Activated CD4-positive, alpha-beta T cell treated with anti-CD3 and anti-CD28 coated beads, Interleukin-2, amount 50 U/mL, for 1 hour (primary cell): ENCODE results near the gene GRIA4.

Experiments
- DNase-seq: peaks from one replicate; pipeline ENCODE4 v3.0.0-alpha.2; 2020

Gene GRIA4

DNA sequence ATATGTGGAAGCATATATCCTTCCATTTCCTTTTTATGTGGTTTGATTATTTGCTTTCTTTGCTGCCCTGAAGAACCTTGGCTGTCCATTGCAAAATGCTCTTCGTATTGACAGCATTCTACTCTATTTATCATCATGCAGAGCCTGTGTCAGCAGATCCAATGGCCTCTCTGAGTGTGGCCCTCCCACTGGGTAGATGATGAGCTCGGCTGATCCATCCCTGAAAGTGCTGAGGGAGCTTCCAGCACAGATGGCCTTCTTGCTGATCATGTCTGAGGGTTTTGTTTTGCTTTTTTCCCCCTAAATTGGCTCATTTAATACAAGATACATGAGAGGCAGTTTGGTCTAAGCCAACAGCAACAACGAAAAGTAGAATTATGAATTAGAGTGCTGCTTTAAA is 181.0 kb downstream of the GRIA4 start:
- DNase-seq = no peak

DNA sequence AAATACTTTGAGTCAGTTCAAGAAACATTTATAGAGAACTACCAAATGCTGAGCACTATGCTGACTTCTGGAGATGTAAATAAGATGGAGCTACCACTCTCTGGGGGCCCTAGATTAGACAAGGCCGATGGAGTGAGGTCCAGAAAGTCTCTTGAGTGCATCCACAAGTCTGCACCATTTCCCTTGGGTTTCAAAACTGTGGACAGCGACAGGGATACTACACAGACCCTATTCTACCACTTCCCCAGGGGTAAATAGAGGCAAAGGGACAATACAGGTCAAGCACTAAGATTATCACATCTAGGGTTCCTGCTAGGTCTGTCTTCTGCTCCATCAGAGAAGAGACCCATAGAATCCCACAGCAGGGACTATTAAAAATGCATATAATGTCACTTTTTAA is 183.2 kb downstream of the GRIA4 start:
- no peak for DNase-seq

DNA sequence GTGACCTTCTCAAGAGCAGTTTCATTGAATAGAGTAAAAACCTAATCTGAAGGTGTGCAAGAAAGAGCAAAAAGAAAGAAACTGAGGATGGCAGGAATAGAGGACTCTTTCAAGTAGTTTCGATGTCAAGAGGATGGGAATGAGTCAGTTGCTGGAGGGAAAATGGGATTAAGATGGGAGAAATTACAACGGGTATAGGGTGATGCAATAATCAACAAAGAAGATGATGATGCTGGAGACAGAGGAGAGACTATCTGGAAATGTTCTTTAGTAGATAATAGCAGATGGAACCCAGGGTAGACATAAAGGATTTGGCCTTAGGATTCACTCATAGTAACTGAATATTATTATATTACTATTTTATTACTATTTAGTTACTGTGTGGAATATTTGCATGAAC is 189.4 kb downstream of the GRIA4 start:
- no peak for DNase-seq

DNA sequence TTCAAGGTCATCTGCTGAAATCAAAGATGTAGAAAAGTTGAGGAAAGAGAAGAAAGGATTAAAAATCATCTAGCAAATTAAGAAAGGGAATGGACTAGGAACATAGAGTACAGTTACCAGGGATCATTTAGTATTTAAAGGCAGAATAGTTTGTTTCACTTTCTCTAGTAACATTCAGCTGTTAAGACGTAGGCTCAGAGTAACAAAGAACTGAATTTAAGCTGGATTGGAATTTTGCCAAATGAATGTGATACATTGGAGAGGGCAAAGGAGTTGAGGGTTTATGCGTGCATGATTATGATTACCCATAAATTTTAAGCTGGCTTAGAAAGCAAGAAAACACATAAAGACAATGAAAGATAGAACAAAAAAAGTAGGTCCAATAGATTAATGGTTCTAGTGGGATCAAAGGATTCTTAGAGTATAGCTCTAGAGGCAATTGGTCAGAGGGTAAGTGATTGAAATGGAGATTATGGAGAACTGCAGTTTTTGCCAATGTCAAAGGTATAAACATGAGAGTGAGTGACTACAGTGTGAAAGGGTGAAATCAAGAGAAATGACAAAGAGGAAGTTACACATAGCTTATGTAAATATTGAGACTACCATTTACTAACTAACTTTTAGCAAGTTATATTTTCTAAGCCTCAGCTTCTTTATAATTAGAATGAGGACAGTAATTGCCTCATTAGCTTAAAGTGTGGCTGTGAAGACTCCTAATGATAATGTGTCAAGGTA is 190.0 kb downstream of the GRIA4 start:
- DNase-seq = no peak

DNA sequence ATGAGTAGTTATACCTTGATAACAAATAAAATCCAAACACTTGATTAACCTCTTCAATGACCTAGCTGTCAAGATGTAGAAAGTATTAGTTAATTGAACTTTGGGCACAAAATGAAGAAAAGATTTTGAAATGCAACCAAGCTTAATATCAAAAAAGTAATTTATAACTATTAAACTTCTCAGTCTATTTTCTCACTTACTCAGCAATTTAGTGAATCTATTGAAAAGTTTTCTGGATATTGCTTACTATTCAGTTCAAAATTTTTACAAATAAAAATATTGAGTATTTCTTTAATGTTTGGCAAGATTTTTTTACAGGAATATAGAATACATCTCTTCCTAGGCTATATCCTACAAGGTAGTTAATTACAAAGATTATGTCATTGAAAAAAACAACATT is 192.5 kb downstream of the GRIA4 start:
- DNase-seq = no peak

DNA sequence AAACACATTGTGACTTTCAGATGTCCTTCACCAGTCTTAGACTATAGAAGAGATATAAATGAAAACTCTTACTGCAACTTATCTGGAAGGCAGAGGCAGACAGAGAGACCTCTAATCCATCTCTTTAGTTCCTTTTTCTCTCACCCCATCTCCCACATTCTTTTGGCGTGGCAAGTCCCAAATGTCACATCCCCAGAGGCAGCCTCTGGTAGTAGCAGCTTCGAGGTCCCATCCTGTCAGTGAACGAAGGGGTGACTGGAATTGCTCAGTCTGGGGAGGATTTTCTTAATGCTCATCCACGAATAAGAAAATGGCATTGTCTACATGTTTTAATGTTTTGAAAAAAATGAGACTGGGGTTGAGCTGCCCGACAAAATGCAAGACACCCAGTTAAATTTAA is 201.4 kb downstream of the GRIA4 start:
- no peak for DNase-seq

DNA sequence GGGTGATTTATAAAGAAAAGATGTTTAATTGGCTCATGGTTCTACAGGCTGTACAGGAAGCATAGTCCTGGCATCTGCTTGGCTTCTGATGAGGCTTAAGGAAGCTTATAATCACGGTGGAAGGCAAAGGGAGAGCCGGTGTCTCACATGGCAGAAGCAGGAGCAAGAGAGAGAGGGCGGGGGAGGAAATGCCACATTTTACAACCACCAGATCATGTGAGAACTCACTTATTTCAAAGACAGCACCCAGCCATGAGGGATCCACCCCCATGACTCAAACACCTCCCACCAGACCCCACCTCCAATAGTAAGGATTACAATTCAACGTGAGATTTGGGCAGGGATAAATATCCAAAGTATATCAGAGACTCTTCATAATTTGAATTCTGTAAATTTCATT is 211.5 kb downstream of the GRIA4 start:
- no peak for DNase-seq

DNA sequence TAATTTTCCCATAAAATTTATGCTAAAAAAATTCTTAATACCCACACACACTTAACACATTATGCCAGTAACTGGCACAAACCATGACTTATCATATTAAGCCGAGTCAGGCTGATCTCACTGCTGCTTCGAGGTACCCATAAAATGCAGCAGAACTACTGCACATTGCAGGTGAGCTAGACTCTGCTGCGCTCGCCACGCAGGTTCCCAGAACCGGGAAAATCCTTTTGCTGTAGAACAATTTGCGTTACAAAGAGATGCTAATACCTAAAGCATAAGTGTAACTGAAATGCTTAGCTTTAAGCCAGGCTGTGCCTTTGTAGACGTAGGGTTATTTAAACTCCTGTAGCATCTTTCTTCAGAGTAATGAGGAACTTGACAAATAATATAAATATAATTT is 211.9 kb downstream of the GRIA4 start:
- DNase-seq = no peak

DNA sequence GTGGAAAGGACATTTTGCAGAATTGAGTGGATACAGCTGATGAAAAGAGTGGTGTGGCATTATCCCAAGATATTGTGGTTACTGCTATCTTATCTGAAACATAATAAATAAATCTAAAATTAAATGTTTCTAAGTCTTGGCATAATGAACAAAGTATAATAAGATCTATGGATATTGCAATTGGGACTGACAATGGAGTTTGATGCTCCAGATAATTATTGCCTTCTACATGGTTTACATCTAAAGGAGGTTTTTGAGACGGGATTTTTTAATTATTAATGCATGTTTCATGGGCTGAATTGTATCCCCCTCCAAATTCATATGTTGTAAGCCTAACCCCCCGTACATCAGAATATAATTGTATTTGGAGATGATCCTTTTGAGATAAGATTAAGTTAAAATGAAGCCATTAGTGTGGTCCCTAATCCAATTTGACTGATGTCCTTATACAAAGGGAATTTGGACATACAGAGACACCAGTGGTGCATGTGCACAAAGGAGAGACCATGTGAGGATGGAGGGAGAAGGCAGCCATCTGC is 213.7 kb downstream of the GRIA4 start:
- no peak for DNase-seq

DNA sequence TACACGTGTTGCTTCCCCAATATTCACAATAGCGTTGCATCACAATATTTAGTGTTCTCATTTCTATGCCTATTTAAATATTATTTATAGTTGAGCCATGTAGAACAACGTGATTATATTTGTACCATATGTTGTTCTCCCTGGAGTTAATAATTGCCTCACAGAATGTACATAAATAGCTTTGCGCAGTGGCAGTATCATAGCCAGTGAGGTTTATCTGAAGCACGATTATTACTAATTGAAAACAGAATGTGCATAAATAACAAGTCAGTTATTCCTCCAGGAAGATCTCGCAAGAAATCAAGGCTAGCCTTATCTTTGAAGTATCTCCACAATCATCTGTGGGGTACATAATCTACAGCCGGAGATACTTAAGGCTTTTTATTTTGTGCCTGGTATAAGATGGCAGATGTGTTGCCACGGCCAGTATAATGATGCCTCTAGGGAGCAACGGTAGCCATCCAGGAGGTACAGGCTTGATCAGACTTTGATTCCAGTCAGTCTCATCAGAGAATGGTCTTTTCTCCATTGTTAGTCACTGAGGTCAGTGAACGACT is 214.7 kb downstream of the GRIA4 start:
- DNase-seq = no peak

DNA sequence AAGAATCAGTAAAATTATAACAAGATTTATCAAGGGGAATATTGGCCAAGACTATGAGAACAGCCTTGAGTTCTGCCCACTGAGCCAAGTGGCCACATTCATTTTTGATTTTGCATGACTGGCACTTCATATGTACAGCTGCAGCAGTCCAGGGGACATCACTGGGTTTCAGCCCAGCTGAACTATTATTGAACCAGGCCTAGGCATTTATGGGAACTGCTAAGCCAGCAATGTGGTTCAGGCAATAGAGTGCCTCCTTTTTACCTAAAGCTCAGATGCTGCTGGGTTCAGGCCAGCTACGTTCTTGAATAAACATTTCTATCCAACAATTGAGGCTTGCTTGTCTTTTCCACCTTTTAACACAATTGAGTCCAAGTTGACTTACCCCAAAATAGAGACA is 215.3 kb downstream of the GRIA4 start:
- no peak for DNase-seq

DNA sequence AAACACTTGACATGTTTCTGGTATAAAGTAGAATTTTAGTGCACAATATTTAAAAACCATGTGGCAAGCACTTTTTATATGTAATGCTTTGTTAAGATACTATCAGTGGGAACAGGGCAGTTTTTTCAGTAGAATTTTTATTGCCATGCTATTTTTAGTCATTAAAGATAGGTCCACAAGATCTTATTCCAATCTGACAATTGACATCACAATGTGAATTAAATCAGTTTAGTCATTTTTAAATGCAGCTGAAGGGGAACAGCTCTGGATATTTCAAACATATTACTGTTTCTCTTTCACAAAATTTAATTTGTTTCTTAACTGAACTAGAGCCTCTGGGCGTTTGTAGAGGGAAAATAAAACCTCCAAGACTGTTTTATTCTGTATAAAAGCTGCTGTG is 218.0 kb downstream of the GRIA4 start:
- no peak for DNase-seq

DNA sequence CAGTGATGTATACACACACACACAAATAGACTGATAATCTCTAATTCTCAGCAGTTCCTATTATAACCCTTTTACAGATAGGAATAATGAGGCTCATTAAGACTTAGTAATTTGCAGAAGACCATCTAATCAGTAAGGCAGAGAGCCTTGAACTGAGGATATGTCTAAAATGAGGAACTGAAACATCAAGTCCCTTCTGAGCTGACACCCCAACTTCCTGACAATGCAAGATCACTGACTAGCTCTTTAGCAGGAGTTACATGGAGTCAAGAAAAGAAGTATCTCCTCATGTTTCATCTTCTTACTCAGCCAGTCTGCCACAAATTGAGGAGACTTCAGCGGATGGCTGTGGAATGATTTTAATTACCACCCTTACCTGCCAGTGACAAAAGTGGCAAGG is 219.2 kb downstream of the GRIA4 start:
- no peak for DNase-seq

DNA sequence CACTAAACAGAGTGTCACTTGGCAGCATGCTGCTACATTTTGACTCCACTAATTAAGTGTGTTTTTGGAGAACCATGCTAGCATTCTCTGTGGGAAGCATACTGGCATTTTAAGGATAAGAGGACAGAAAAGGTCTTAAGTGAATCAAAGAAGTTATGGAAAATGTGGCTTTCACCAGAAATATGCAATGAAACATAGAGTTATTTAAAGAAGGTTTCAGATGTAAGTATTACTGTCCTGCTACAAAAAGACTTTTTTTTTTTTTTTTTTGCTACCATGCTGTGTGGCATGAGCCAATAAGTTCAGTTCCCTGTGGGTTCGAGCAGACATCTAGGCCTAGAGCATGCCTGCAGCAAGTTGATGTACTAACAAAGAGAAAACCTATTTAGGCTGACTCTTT is 224.6 kb downstream of the GRIA4 start:
- no peak for DNase-seq

DNA sequence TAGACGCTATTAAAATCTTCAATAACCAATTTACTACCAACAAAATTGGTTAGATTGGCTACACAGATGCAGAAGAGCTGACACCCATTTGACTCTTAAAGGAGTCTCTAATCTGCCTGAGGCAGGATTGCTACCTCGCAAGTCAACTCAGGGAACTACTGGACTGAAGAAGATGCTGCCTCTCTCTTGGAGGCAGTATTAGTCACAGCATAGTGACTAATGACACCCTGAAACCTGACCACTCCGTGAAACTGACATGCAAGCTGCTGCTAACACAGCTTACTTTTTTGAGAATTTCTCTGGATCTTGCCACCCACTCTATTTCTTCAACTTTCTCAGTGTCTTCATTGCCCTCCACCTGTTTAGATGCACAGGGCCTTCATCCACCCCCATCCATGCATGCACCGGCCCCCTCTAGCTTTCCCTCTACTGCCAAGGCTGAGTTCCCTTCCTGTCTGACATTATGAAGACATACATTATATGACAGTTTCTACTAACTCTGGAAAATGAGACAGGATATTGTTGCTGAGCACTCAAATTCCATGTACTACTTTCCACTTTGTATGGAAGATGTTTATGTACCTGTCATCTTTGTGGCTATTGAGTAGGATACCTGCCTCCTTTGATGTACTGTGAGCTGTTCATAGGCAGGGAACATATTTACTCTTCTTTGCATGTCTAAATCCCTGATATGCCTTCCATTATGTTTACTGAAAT is 229.0 kb downstream of the GRIA4 start:
- DNase-seq = no peak

DNA sequence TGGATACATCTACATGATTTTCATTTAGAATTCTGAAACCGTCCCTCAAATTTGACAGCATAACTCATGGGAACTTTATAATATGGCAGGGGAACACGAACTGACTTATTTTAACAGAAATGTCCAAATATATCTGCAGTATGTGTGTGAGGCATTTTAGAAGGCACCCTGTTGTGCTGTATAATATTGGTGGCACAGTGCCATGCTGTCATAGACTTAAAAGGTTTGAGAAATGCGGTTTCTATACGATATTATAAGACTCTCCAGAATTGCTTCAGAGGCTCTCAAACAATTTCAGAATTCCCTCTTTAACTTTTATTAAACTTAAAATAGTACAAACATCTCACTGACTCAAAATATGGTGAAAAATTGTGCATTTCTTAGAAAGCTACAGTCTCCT is 230.5 kb downstream of the GRIA4 start:
- DNase-seq = no peak

DNA sequence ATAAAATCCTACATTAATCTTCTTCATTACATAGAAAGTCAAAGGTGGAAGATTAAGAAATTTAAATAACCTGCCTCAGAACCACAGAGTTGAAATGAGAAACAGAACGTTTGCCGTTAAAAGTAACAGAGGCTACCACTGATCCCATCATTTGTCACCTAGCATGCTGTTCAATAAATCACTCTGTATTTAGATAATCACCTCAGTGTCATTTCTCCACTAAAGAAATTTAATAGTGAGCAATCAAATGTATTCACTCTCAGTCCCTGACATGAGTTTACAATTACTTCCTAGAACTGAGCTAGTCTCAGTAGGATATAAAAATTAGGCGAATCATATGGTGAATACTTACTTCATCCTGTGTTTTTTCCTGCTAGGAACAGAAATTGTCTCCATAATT is 242.5 kb downstream of the GRIA4 start:
- no peak for DNase-seq

DNA sequence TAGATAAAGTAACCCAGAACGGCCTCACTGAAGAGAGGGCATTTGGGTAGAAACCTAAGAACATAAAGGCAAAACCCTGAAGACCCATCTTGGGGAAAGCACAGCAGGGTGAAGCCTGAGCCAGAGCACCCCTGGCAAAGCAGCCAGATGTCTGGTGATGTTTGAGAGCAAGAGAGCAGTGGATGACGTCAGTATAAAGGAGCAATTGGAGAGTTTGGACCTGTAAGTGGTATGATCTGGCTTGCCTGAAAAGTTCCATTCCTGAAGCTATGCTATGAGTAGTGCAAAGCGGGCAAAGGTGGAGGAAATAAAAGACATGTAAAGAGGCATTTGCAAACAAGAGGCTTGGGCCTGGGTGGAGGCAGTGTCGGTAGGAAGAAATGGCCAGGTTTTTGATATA is 244.4 kb downstream of the GRIA4 start:
- no peak for DNase-seq

DNA sequence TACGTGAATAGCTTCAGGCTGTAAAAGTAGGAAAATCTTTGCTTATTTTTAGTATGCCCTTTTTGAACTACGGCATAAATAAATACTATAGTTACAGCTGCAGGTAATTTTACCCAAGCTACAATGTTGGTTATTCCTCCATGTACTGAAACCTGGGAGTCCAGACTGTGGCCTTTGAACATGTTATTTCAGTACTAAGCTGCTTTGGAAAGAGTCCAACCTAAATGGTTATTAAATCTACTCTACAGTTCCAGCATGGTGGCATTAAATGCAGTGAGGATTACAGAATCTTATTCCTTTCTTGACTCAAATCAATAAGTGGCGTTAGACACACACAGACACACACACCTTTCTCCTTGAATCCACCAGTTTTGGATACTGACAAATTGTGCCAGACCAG is 247.1 kb downstream of the GRIA4 start:
- no peak for DNase-seq

DNA sequence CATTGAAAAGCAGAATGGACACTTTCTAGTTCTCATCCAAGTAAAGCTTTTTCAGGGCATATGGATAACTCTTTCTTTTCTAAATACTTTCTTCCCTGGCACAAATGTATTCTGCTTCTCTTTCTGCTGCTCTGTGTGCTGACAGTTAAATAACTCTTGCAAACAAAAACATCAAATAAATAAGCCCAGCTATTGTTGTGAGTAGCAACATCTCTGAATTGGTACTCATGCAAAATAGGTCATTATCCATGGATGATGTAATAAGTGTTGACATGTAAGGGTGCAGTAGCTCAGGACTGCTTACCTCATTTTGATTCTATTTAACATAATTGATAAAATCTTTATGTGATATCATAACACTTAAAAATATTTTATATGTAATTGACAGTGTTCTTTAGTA is 247.9 kb downstream of the GRIA4 start:
- DNase-seq = no peak

DNA sequence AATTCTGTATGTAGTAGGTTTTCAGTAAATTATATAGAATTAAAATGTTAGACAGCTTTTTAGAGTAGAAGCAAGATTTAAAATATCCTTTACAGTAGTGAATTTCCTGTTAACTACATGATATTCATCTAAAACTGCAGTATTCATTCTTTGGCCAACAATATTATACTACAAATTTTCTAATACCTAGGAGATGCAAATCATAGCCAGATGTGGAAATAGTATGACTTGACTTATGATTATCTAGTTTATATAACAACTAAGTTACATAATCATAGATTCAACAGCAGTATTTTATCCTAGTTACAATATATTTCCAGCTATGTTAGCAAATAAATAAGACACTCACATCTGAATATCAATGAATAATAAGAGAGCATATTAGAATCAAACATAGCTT is 249.0 kb downstream of the GRIA4 start:
- DNase-seq = no peak

DNA sequence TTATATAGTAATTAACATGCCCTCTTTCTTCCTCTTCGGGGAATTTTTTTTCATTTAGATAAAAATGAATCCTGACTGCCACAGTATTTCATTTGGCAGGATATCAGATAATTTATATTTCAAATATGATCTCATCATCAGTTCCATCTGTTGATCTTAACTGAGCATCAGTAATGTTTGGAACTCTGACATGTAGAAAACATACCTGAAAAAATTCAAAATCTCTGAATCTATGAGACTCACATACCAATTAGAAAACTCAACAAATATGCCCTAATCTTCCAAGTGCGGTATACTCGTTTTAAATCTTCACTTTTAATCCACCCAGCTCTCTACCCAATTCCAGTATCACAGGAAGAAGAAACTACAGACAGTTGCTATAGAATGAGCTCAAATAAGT is 250.2 kb downstream of the GRIA4 start:
- DNase-seq = no peak

DNA sequence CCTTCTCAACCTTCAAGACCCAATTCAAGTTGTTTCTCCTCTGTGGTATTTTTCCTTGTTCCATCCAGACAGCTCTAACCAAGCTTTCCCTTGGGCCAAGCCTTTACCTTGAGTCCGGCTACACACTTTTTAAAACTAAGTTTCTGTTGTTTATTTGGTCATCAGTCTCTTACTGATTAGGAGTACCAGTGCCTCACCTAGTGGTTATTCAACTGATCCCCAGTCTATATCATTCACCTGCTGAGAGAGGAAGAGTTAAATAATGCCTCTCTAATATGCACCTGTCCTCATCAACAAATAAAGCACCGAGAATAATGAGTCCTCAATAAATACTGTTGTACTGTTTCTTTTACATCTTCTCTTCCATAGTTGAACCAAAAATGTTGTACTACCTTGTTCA is 251.4 kb downstream of the GRIA4 start:
- no peak for DNase-seq

DNA sequence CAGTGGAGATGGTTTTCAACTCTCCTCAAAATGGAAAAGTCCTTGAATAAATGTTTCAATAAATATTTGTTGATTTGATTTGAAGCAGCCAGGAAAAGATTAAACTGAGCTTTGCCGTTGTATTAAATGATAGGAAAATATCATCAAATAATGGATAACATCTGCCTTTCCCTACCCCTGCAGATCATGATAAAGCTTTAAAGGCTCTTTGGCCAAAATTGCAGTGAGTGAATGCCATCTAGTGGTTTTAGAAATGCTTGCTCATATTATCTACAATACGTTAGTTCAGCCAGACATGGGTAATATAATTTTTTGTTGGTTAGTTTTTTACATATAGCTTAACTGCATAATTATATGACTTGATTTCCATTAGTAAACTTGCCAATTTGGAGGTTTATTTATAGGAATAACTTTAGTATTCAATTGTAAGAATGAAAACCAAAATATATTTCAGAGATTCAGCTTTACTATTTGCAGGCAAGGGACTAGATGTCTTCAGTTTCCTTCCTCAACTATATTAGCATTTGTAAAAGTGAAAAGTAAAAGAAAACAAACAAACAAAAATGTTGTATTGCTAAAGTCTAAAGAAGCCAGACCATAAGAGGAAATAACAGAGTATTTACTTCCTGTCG is 253.0 kb downstream of the GRIA4 start:
- DNase-seq = no peak
